Fibroblast of lung (primary cell): Measurements from ENCODE around the gene PSRC1. TPM values are rescaled to one million over a fixed set of nuclear protein-coding genes. Genes with fewer than 3 reads are reported as not detected.

Experiments used
- DNase-seq, 2 donors: peaks; one replicate each; pipeline versions ENCODE4 v3.0.0 to v3.0.0-alpha.2; 2010; ENCODE audit warnings: low read depth in 2 of 2
- H2AFZ ChIP-seq: 2 replicates; pipeline ENCODE4 v1.5.1; 2012; ENCODE audit warnings: low read length, control low read depth, inconsistent platforms
- H3K27ac ChIP-seq: 2 replicates; pipeline ENCODE4 v1.5.1; 2011; ENCODE audit warnings: low read length, control low read depth; ENCODE audit not compliant: insufficient read depth
- H3K27me3 ChIP-seq: 2 replicates; pipeline ENCODE4 v1.5.1; 2011; ENCODE audit warnings: mild to moderate bottlenecking, low read length; ENCODE audit not compliant: control insufficient read depth, insufficient read depth
- H3K36me3 ChIP-seq: 2 replicates; pipeline ENCODE4 v1.5.1; 2011; ENCODE audit warnings: low read length; ENCODE audit not compliant: control insufficient read depth, insufficient read depth
- H3K4me1 ChIP-seq: 2 replicates; pipeline ENCODE4 v1.5.1; 2011; ENCODE audit warnings: low read length; ENCODE audit not compliant: control insufficient read depth, insufficient read depth; ENCODE audit errors: extremely low read depth
- H3K4me2 ChIP-seq: 2 replicates; pipeline ENCODE4 v1.5.1; 2011; ENCODE audit warnings: low read length, control low read depth; ENCODE audit not compliant: insufficient read depth; ENCODE audit errors: extremely low read depth
- H3K4me3 ChIP-seq, 4 experiments: fragments of 200-600 bp in 1 of 4; sonication (generic) in 1 of 4; replicated peaks in 1 of 4; 2 replicates each; pipeline ENCODE4 v1.5.1; 2011 to 2016; ENCODE audit warnings: low read length in 4 of 4, low read depth in 3 of 4, mild to moderate bottlenecking in 3 of 4, control low read depth in 2 of 4, inconsistent platforms in 1 of 4, mixed read lengths in 1 of 4; ENCODE audit not compliant: insufficient read depth in 1 of 4; ENCODE audit errors: control extremely low read depth in 1 of 4
- H3K79me2 ChIP-seq: 2 replicates; pipeline ENCODE4 v1.5.1; 2012; ENCODE audit warnings: mild to moderate bottlenecking, low read length, inconsistent platforms; ENCODE audit not compliant: control insufficient read depth, insufficient read depth
- H3K9ac ChIP-seq: 2 replicates; pipeline ENCODE4 v1.5.1; 2011; ENCODE audit warnings: mild to moderate bottlenecking, low read length, control low read depth; ENCODE audit not compliant: insufficient read depth
- H3K9me3 ChIP-seq: 2 replicates; pipeline ENCODE4 v1.5.1; 2012; ENCODE audit warnings: low read depth, low read length; ENCODE audit not compliant: control insufficient read depth, insufficient read depth
- H4K20me1 ChIP-seq: 2 replicates; pipeline ENCODE4 v1.5.1; 2011; ENCODE audit warnings: low read length; ENCODE audit not compliant: control insufficient read depth, insufficient read depth; ENCODE audit errors: extremely low read depth
- CTCF ChIP-seq, 2 donors: IDR thresholded peaks in 1 of 2; conservative IDR thresholded peaks in 1 of 2; 1 replicate in 1 of 2; 2 replicates in 1 of 2; pipeline ENCODE4 v1.5.1; 2011 to 2012; ENCODE audit warnings: low read length in 2 of 2, control low read depth in 1 of 2, inconsistent platforms in 1 of 2, low read depth in 1 of 2, mild to moderate bottlenecking in 1 of 2
- EZH2 ChIP-seq: IDR thresholded peaks from 2 replicates; pipeline ENCODE4 v1.5.1; 2012; ENCODE audit warnings: low read length, control low read depth, mild to moderate bottlenecking; ENCODE audit errors: missing control alignments
- polyA minus RNA-seq: library from RNA; depleted of rRNA, polyadenylated mRNA; stranded (reverse); fragments of >200 nt; gene quantifications from 2 replicates; pipeline ENCODE4 v1.2.3, GENCODE V29; 2011; ENCODE audit warnings: low replicate concordance
- polyA plus RNA-seq, 2 donors: library from polyadenylated mRNA; depleted of rRNA in 1 of 2; stranded (reverse) in 1 of 2; unstranded in 1 of 2; fragments of >200 nt; gene quantifications; 2 replicates each; pipeline ENCODE4 v1.2.1, GENCODE V29; 2011 to 2012; ENCODE audit warnings: missing spikeins in 1 of 2
- total RNA-seq: library from RNA; depleted of rRNA; stranded (reverse); fragments of >200 nt; gene quantifications from 2 replicates; pipeline ENCODE4 v1.2.1, GENCODE V29; 2014

PSRC1 gene
- total RNA-seq (4.1 and 8.3 TPM in 2 replicates), polyA plus RNA-seq (9.9 and 18.5 TPM in 2 replicates), polyA minus RNA-seq (8.0 and 16.7 TPM in 2 replicates)
- 10.5 and 20.1 TPM in 2 replicates for polyA plus RNA-seq (2012)

- no peaks in the 10 kb centered on the region for H3K9me3 ChIP-seq
- peak within 1 kb of the TSS; percentile 88 for H2AFZ ChIP-seq
- peak within 1 kb of the TSS; percentile 80 for H3K27ac ChIP-seq
- H3K36me3 ChIP-seq = no peaks in the 10 kb centered on the region
- H3K27me3 ChIP-seq = no peaks in the 10 kb centered on the region
- H4K20me1 ChIP-seq = no peaks in the 10 kb centered on the region
- DNase-seq = peak; percentile 95 to 97
- peak within 1 kb of the TSS; percentile 55 for H3K9ac ChIP-seq
- H3K4me2 ChIP-seq = peak within 1 kb of the TSS; percentile 97
- peak within 1 kb of the TSS; percentile 74 to 85 (median 76) for H3K4me3 ChIP-seq
- peaks cover 2% of the 10 kb centered on the region for H3K4me1 ChIP-seq
- TF ChIP-seq EZH2 (no peak), CTCF (conservative IDR thresholded peaks at IDR 0.05 in 1 of 2, IDR thresholded peaks at IDR 0.05 in 1 of 2; ENCODE audit: low read depth in 1 of 2, low read length in 2 of 2) (peak in 1 of 2 donors; percentile 61)
- H3K79me2 ChIP-seq = peaks cover 22% of the 10 kb centered on the region
Measured at GRCh38 chr1:109282952-109283747, at the start of gene PSRC1. Gene PSRC1 (minus strand): TSS chr1:109283145.

GRCh38 chr1:109331113-109331512, 48.2 kb upstream of the PSRC1 start:
- Histone ChIP-seq H3K27ac (no peak overlapping the region), H2AFZ (no peak overlapping the region), H3K9ac (no peak overlapping the region), H4K20me1 (no peaks in the 10 kb centered on the region), H3K4me2 (no peak overlapping the region), H3K4me1 (no peaks in the 10 kb centered on the region), H3K79me2 (no peaks in the 10 kb centered on the region), H3K4me3 (no peak overlapping the region), H3K27me3 (no peaks in the 10 kb centered on the region), H3K36me3 (no peaks in the 10 kb centered on the region), H3K9me3 (no peaks in the 10 kb centered on the region)
- TF ChIP-seq CTCF (conservative IDR thresholded peaks at IDR 0.05 in 1 of 2, IDR thresholded peaks at IDR 0.05 in 1 of 2; ENCODE audit: low read depth in 1 of 2, low read length in 2 of 2) (no peak), EZH2 (no peak)
- peak in 1 of 2 donors; percentile 11 for DNase-seq

- H2AFZ ChIP-seq = no peak overlapping the region
- H3K36me3 ChIP-seq = no peaks in the 10 kb centered on the region
- no peak overlapping the region for H3K27ac ChIP-seq
- H3K4me2 ChIP-seq = no peak overlapping the region
- no peak overlapping the region for H3K4me3 ChIP-seq
- no peaks in the 10 kb centered on the region for H3K4me1 ChIP-seq
- H3K79me2 ChIP-seq = no peaks in the 10 kb centered on the region
- H3K27me3 ChIP-seq = no peaks in the 10 kb centered on the region
- DNase-seq = peak in 1 of 2 donors; percentile 28
- H4K20me1 ChIP-seq = no peaks in the 10 kb centered on the region
- no peak overlapping the region for H3K9ac ChIP-seq
- no peak for TF ChIP-seq CTCF (conservative IDR thresholded peaks at IDR 0.05 in 1 of 2, IDR thresholded peaks at IDR 0.05 in 1 of 2; ENCODE audit: low read depth in 1 of 2, low read length in 2 of 2)
- TF ChIP-seq EZH2 = no peak
- no peaks in the 10 kb centered on the region for H3K9me3 ChIP-seq
Measured at GRCh38 chr1:109327285-109327684, 44.3 kb upstream of the PSRC1 start.
